ENCODE results near the gene ISCA1. TPM values are rescaled to one million over a fixed set of nuclear protein-coding genes. Genes with fewer than 3 reads are reported as not detected.

The ISCA1 gene
- total RNA-seq, 4 donors from 2014 or later = 8.7 to 62.4 (median 42.4) TPM

- no peaks in the 10 kb centered on the region for H3K4me1 ChIP-seq
- TF ChIP-seq CTCF (IDR thresholded peaks at IDR 0.05) (no peak), POLR2A (IDR thresholded peaks at IDR 0.05) (no peak)
- no peaks in the 10 kb centered on the region for H3K27me3 ChIP-seq
- H3K9me3 ChIP-seq = no peaks in the 10 kb centered on the region
- no peaks in the 10 kb centered on the region for H3K36me3 ChIP-seq
- H3K27ac ChIP-seq = no peak overlapping the region
- no peak for DNase-seq
- intact Hi-C loops (cut with DNase I; ENCODE audit: low total_unique reads) = no loop called here
- no peak overlapping the region for H3K4me3 ChIP-seq
Measured at GRCh38 chr9:86263876-86264275, 18.5 kb downstream of the ISCA1 start.

GRCh38 chr9:86262492-86262891 is 19.8 kb downstream of the ISCA1 start:
- intact Hi-C loops (cut with DNase I; ENCODE audit: low total_unique reads) = no loop called here
- H3K9me3 ChIP-seq = no peaks in the 10 kb centered on the region
- TF ChIP-seq CTCF (IDR thresholded peaks at IDR 0.05) (no peak), POLR2A (IDR thresholded peaks at IDR 0.05) (no peak)
- no peak for DNase-seq
- no peaks in the 10 kb centered on the region for H3K36me3 ChIP-seq
- H3K4me1 ChIP-seq = no peaks in the 10 kb centered on the region
- no peak overlapping the region for H3K4me3 ChIP-seq
- no peak overlapping the region for H3K27ac ChIP-seq
- no peaks in the 10 kb centered on the region for H3K27me3 ChIP-seq

- no peak for TF ChIP-seq CTCF (IDR thresholded peaks at IDR 0.05)
- TF ChIP-seq POLR2A (IDR thresholded peaks at IDR 0.05) = no peak
- Histone ChIP-seq H3K27ac (no peak within 1 kb of the TSS), H3K4me3 (no peak within 1 kb of the TSS), H3K36me3 (no peaks in the 10 kb centered on the region), H3K9me3 (no peaks in the 10 kb centered on the region), H3K4me1 (no peaks in the 10 kb centered on the region), H3K27me3 (no peaks in the 10 kb centered on the region)
- intact Hi-C loops (cut with DNase I; ENCODE audit: low total_unique reads) = no loop called here
- DNase-seq = no peak
Measured at GRCh38 chr9:86259557-86259956, 22.8 kb downstream of the ISCA1 start, which contains the start of gene C9orf153. Gene C9orf153, minus strand, starts transcription at chr9:86259657. Its CDS starts 30,054 bp downstream, at chr9:86229603.

GRCh38 chr9:86257391-86257790 is 24.9 kb downstream of the ISCA1 start:
- Histone ChIP-seq H3K9me3 (no peaks in the 10 kb centered on the region), H3K4me1 (no peaks in the 10 kb centered on the region), H3K36me3 (no peaks in the 10 kb centered on the region), H3K4me3 (no peak overlapping the region), H3K27me3 (no peaks in the 10 kb centered on the region), H3K27ac (no peak overlapping the region)
- no peak for TF ChIP-seq POLR2A (IDR thresholded peaks at IDR 0.05)
- no peak for TF ChIP-seq CTCF (IDR thresholded peaks at IDR 0.05)
- DNase-seq = no peak
- intact Hi-C loops (cut with DNase I; ENCODE audit: low total_unique reads) = no loop called here

GRCh38 chr9:86256653-86257052 is 25.7 kb downstream of the ISCA1 start:
- H3K4me3 ChIP-seq = no peak overlapping the region
- no peak overlapping the region for H3K27ac ChIP-seq
- no peaks in the 10 kb centered on the region for H3K9me3 ChIP-seq
- TF ChIP-seq CTCF (IDR thresholded peaks at IDR 0.05) = no peak
- no peak for TF ChIP-seq POLR2A (IDR thresholded peaks at IDR 0.05)
- no peaks in the 10 kb centered on the region for H3K4me1 ChIP-seq
- no peak for DNase-seq
- H3K36me3 ChIP-seq = no peaks in the 10 kb centered on the region
- intact Hi-C loops (cut with DNase I; ENCODE audit: low total_unique reads) = no loop called here
- H3K27me3 ChIP-seq = no peaks in the 10 kb centered on the region

Measured in uterus (tissue), 4 donors.